ENCODE measurements around the gene KLK2. TPM values are rescaled to one million over a fixed set of nuclear protein-coding genes. Genes with fewer than 3 reads are reported as not detected.

Gene KLK2
- total and polyA plus RNA-seq, 2 of the 8 experiments (the other 6 are each of a cell fraction or from before 2014, with no cell fraction given), result 0.20 TPM; not detected in 1

- TF ChIP-seq RFX5 (IDR thresholded peaks at IDR 0.05; ENCODE audit: borderline replicate concordance, low read depth, low read length), result no peak
- TF ChIP-seq TCF12 (IDR thresholded peaks at IDR 0.05; ENCODE audit: low read depth, low read length), result no peak
- no peak for TF ChIP-seq GTF2F1 (IDR thresholded peaks at IDR 0.05; ENCODE audit: borderline replicate concordance, low read depth, low read length)
- TF ChIP-seq JUND (IDR thresholded peaks at IDR 0.05; ENCODE audit: low read length), result no peak
- no peak for TF ChIP-seq CHD2 (IDR thresholded peaks at IDR 0.05; ENCODE audit: low read length)
- no peak for TF ChIP-seq BCL11A (IDR thresholded peaks at IDR 0.05; ENCODE audit: low read depth in 2 of 2, low read length in 2 of 2)
- no peak for TF ChIP-seq HDAC2 (IDR thresholded peaks at IDR 0.05; ENCODE audit: borderline replicate concordance in 1 of 2, low read depth in 2 of 2, low read length in 2 of 2)
- no peak for TF ChIP-seq ATF3 (IDR thresholded peaks at IDR 0.05; ENCODE audit: insufficient read depth, low read depth, low read length)
- TF ChIP-seq SRF (IDR thresholded peaks at IDR 0.05; ENCODE audit: low read depth, low read length), result no peak
- TF ChIP-seq YY1 (IDR thresholded peaks at IDR 0.05; ENCODE audit: low read depth, low read length), result peak; percentile 75; the same call in 1 of the 2 replicates
- no peak for TF ChIP-seq CEBPB (IDR thresholded peaks at IDR 0.05; ENCODE audit: low read depth, low read length)
- no peak for TF ChIP-seq ZNF274 (IDR thresholded peaks at IDR 0.05; ENCODE audit: borderline replicate concordance, extremely low read depth, low read length)
- TF ChIP-seq JUN (IDR thresholded peaks at IDR 0.05; ENCODE audit: low read depth, low read length), result no peak
- TF ChIP-seq SP1 (IDR thresholded peaks at IDR 0.05; ENCODE audit: low read depth, low read length), result no peak
- TF ChIP-seq TEAD4 (IDR thresholded peaks at IDR 0.05; ENCODE audit: low read depth, low read length), result no peak
- TF ChIP-seq EGR1 (IDR thresholded peaks at IDR 0.05; ENCODE audit: borderline replicate concordance, low read depth, low read length), result no peak
- TF ChIP-seq POLR2A (IDR thresholded peaks at IDR 0.05; ENCODE audit: control extremely low read depth in 1 of 2, low read depth in 2 of 2, low read length in 2 of 2), result no peak
- TF ChIP-seq SIX5 (IDR thresholded peaks at IDR 0.05; ENCODE audit: low read depth, low read length), result no peak
- TF ChIP-seq POU5F1 (IDR thresholded peaks at IDR 0.05; ENCODE audit: low read depth, low read length), result no peak
- TF ChIP-seq SIRT6 (IDR thresholded peaks at IDR 0.05; ENCODE audit: low read length), result no peak
- TF ChIP-seq GABPA (IDR thresholded peaks at IDR 0.05; ENCODE audit: borderline replicate concordance, insufficient read depth, low read length), result no peak
- TF ChIP-seq SP4 (IDR thresholded peaks at IDR 0.05; ENCODE audit: low read length), result no peak
- TF ChIP-seq NANOG (IDR thresholded peaks at IDR 0.05; ENCODE audit: insufficient read depth, low read depth, low read length, poor library complexity, severe bottlenecking), result no peak
- peak; percentile 37 to 54 for TF ChIP-seq RAD21 (IDR thresholded peaks at IDR 0.05 in 1 of 2, conservative IDR thresholded peaks at IDR 0.05 in 1 of 2; ENCODE audit: low read depth in 2 of 2, low read length in 2 of 2)
- TF ChIP-seq MAFK (IDR thresholded peaks at IDR 0.05; ENCODE audit: low read depth, low read length), result no peak
These were observed 20.0 kb downstream of the KLK2 start (continued) for GRCh38 chr19:50893047-50893736.
